ENCODE results near the gene FABP7. TPM values are rescaled to one million over a fixed set of nuclear protein-coding genes. Genes with fewer than 3 reads are reported as not detected.
A peak's percentile ranks its signal among the peaks of the same experiment; 100 is the strongest.
"Not testable (repeated sequence)": the region's sequence is repeated elsewhere in the genome, so short reads cannot be mapped to it uniquely, and the experiment has no call there.

FABP7 gene
- total and polyA plus RNA-seq, 2 donors (not counting 1 experiment from before 2014, with no cell fraction given), result not detected

DNA sequence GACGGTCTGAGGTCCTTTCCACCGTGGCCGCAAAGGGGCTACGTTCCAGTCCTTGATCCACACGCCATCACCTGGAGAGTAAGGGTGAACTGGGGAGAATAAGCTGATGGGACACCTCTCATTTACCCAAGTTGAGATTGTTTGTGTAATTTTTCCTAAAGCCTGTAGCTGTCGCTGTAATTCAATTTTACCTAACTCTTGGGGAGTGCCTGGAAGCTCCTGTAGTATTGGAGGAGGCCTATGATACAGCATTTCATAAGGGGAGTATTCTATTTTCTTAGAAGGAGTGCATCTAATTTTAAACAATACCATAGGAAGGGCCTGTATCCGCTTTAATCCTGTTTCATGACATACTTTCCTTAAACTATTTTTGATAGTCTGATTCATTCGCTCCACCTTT is 35.3 kb upstream of the FABP7 start:
- H3K36me3 ChIP-seq (replicated peaks in 1 of 2; ENCODE audit: control extremely low read depth in 1 of 2, control insufficient read depth in 1 of 2, extremely low read depth in 1 of 2, insufficient read depth in 2 of 2, low read length in 1 of 2); H3K4me3 Mint-ChIP-seq; ATAC-seq (ENCODE audit: low read depth); H3K27me3 Mint-ChIP-seq; H3K4me2 ChIP-seq (replicated peaks; ENCODE audit: low read depth, low read length, poor library complexity, severe bottlenecking); H3K9me3 Mint-ChIP-seq (ENCODE audit: insufficient read depth); H3K9ac ChIP-seq (ENCODE audit: low read length); H4K20me1 ChIP-seq (ENCODE audit: control insufficient read depth, insufficient read depth, low read length, poor library complexity, severe bottlenecking); H3K27me3 ChIP-seq (replicated peaks in 1 of 4; ENCODE audit: control extremely low read depth in 1 of 4, control insufficient read depth in 3 of 4, insufficient read depth in 4 of 4, low read length in 3 of 4); POLR2A ChIA-PET; H3K4me3 ChIP-seq (ENCODE audit: control extremely low read depth in 1 of 5, extremely low read depth in 1 of 5, insufficient read depth in 1 of 5, low read depth in 2 of 5, low read length in 4 of 5); H2AFZ ChIP-seq (ENCODE audit: insufficient read depth, low read depth, low read length, poor library complexity, severe bottlenecking); H3K27ac ChIP-seq (ENCODE audit: low read length in 2 of 2); H3K27ac Mint-ChIP-seq; H3K79me2 ChIP-seq (ENCODE audit: control insufficient read depth, insufficient read depth, low read length); H3K9me3 ChIP-seq (ENCODE audit: control extremely low read depth in 1 of 3, control insufficient read depth in 2 of 3, insufficient read depth in 1 of 3, low read length in 2 of 3); intact Hi-C loops (cut with micrococcal nuclease); H3K4me1 ChIP-seq (ENCODE audit: control insufficient read depth in 2 of 2, insufficient read depth in 2 of 2, low read length in 2 of 2): not testable (repeated sequence)
- CTCF ChIA-PET, result interaction anchor here (1.2 to 4.6 kb wide), 3 partner anchors 14 to 95 kb away, joined by 3 to 35 read pairs (median 7); no protein-coding TSS in a partner anchor
- TF ChIP-seq, protein P1, sequence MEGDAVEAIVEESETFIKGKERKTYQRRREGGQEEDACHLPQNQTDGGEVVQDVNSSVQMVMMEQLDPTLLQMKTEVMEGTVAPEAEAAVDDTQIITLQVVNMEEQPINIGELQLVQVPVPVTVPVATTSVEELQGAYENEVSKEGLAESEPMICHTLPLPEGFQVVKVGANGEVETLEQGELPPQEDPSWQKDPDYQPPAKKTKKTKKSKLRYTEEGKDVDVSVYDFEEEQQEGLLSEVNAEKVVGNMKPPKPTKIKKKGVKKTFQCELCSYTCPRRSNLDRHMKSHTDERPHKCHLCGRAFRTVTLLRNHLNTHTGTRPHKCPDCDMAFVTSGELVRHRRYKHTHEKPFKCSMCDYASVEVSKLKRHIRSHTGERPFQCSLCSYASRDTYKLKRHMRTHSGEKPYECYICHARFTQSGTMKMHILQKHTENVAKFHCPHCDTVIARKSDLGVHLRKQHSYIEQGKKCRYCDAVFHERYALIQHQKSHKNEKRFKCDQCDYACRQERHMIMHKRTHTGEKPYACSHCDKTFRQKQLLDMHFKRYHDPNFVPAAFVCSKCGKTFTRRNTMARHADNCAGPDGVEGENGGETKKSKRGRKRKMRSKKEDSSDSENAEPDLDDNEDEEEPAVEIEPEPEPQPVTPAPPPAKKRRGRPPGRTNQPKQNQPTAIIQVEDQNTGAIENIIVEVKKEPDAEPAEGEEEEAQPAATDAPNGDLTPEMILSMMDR (IDR thresholded peaks at IDR 0.05), result peak; percentile 23
- WGBS (ENCODE audit: insufficient coverage), result 92% methylated on average over 2 of the region's 8 CpGs
- DNase-seq, result peak; percentile 16
- peaks cover 13% of the 10 kb centered on the region for H3K4me1 Mint-ChIP-seq

DNA sequence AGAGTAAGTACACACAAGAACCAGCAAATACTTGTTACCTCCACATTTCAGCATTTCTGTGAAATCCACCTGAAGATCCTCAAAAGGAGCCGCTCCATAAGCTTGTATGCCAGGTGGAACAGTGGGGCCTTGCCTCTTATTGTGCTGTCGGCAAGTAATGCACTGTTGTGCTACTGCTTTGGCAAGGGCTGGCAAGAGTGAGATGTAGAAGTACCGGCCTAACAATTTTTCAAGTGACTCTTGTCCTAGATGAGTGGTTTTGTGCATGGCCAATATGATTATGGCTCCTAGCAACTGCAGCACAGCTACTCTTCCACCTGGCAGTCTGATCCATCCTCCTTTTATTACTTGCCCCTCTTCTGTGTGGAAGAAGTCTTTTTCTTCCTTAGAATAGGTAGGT is 34.7 kb upstream of the FABP7 start:
- ATAC-seq (ENCODE audit: low read depth); H3K27ac ChIP-seq (ENCODE audit: low read length in 2 of 2); H4K20me1 ChIP-seq (ENCODE audit: control insufficient read depth, insufficient read depth, low read length, poor library complexity, severe bottlenecking); H3K79me2 ChIP-seq (ENCODE audit: control insufficient read depth, insufficient read depth, low read length); H3K4me1 ChIP-seq (ENCODE audit: control insufficient read depth in 2 of 2, insufficient read depth in 2 of 2, low read length in 2 of 2); H3K27me3 ChIP-seq (replicated peaks in 1 of 4; ENCODE audit: control extremely low read depth in 1 of 4, control insufficient read depth in 3 of 4, insufficient read depth in 4 of 4, low read length in 3 of 4); intact Hi-C loops (cut with micrococcal nuclease); H3K9ac ChIP-seq (ENCODE audit: low read length); H3K4me3 ChIP-seq (ENCODE audit: control extremely low read depth in 1 of 5, extremely low read depth in 1 of 5, insufficient read depth in 1 of 5, low read depth in 2 of 5, low read length in 4 of 5); H3K4me3 Mint-ChIP-seq; H3K27me3 Mint-ChIP-seq; H3K9me3 ChIP-seq (ENCODE audit: control extremely low read depth in 1 of 3, control insufficient read depth in 2 of 3, insufficient read depth in 1 of 3, low read length in 2 of 3); H3K36me3 ChIP-seq (replicated peaks in 1 of 2; ENCODE audit: control extremely low read depth in 1 of 2, control insufficient read depth in 1 of 2, extremely low read depth in 1 of 2, insufficient read depth in 2 of 2, low read length in 1 of 2); DNase-seq; H2AFZ ChIP-seq (ENCODE audit: insufficient read depth, low read depth, low read length, poor library complexity, severe bottlenecking); H3K9me3 Mint-ChIP-seq (ENCODE audit: insufficient read depth); H3K27ac Mint-ChIP-seq; POLR2A ChIA-PET; H3K4me2 ChIP-seq (replicated peaks; ENCODE audit: low read depth, low read length, poor library complexity, severe bottlenecking): not testable (repeated sequence)
- CTCF ChIA-PET, result interaction anchor here (1.2 to 4.6 kb wide), 4 partner anchors 14 to 94 kb away, joined by 3 to 35 read pairs (median 6); no protein-coding TSS in a partner anchor
- WGBS (ENCODE audit: insufficient coverage), result 90% methylated on average over 3 of the region's 3 CpGs
- peaks cover 19% of the 10 kb centered on the region for H3K4me1 Mint-ChIP-seq
